ENCODE data around the gene MFNG. TPM values are rescaled to one million over a fixed set of nuclear protein-coding genes. Genes with fewer than 3 reads are reported as not detected.
A peak's percentile ranks its signal among the peaks of the same experiment; 100 is the strongest.

Gene MFNG
- polyA plus RNA-seq, 3 donors, result 8.5 to 12.4 (median 11.1) TPM

DNA sequence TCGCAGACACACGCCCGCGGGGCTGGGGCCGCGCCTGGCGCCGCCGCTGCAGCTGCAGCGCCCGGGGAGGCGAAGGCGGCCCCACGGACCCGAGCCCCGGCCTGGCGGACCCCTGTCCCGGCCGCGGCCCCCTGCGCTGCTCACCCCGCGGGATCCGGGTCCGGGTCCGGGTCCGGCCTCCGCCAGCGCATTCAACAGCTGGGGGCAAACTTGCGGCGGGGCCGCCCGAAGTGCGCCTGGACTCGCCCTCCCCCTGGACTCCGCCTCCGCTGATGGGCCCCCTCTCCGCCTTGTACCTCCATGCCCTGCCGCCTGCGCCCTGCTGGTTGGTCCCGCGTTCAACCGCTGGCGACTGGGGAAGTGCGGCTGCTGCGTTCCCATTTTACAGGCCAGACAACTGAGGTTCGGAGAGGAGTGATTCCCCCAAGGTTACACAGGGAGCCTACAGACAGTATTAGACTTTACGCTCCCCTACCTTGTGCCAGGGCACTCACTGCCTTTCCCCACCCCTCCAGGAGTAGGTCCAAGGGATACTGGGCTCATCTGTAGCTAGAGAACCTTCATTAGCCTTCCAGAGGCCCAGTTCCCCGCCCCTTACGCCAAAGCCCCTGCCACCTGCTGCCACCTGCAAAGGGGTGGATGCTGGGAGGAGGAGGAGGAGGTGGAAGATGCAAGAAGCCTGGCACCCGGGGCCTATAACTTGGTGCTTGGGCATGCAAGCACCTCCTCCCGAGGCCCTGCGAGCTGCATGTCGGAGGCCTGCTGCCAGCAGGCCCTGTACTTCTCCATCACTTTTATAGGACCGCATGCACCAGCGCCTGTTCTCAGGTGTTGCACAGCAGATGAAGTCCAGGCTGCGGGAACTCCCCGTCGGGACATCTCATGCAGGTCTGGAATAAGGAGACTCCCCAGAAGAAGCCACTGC is 58.2 kb downstream of the MFNG start:
- no peak for DNase-seq

DNA sequence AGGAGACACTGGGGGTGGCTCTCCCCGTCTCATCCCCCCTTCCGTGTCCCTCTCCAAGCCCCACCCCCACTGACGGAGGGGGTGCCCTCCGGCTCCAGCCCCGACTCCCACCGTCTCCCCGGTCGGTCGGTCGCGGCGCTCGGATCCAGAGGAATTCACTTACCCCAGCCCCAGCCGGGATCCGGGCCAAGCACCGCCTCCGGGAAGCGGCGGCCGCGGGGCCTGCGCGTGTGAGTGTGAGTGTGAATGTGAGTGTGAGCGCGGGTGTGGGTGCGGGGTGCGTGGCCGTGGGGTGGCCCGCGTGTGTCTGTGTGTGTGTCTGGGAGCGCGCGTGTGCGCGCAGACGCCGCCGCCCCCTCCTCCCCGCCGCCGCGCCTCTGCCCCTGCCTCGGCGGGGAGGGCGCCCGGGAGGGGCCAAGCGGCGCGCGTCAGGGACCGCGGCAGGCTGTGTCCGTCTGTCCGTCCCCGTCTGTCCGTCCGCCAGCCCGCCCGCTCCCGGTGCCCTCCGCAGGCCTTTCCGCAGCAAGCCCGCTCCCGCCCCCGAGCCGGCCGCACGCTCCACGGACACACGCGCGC is 59.0 kb downstream of the MFNG start, which contains the start of gene ELFN2:
Gene ELFN2, minus strand, starts transcription at position 345 of the 576 bp plus-strand sequence. CDS start 51,945 bp downstream, outside the sequence.
- DNase-seq, result peak; percentile 57

DNA sequence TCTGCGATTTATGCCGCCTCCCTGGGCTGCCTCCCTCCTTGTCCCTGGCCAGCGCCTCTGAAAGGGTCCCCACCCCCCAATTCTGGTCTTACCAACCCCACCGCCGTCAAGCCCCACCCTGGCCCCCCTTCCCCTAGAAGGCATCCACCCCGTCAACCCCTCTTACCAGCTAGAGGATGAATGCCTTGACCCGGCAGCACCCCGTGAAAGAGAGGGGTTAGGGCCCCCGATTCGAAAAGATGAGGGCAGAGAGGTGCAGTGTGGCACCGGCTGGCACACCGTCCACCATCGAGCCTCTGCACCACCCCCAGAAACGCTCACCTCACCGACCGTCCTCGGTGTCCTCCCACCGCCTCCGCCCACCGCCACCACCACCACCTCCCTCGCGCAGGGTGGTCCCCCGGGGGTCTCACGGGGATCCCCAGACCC is 59.5 kb downstream of the MFNG start:
- no peak for DNase-seq

DNA sequence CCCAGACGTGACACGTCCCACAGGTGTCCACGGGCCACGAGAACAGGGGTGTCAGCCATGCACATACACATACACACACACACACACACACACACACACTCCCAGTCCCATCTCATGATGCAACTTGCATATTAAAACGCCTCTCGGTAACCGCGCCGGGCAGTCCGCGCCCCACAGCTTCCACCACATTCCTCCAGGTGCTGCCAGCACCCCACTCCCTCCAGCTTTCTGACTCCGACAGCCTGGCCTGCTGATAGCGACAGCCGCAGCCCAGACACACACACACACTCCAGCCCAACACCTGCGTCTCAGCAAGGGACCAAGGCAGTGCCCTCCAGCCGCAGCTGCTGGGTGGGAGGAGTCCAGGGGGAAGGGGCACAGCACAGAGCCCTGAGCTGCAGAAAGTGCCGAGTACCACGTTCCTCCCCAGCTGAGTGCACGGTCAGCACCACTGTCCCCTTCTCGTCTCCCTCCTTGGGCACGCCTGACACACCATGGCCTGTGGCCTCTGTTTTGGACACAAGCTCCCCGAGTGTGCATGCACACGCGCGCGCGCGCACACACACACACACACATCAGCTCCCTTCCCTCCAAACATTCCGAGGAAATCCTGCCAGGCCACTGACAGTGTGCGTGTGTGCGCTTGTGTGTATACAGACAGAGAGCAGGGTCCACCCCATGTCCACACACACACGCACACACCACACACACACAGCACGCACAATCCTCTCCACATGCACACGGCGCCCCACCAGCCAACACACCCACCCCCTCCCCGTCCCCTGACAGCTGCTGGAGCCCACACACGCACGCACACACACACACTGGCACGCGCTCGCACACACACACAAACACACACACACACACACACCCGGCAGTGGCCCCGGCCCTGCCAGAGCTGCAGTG is 60.1 kb downstream of the MFNG start:
- DNase-seq, result no peak

DNA sequence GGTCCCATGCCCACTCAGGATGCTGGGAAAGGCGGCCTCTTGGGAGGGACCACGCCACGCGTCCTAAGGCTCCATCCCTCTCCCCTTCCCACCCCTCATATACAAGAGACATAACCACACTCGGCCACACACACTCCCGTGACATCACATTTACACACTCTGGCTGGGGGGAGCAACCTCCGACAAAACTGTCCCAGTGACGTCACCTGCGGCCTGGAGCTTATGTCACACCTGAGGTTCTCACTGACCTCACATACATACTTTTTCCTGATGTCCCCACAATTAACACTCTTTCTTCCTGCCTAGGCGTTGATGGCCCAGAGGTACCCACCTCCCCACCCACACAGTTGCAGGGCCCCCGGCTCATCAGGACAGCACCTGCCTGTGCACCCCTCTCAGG is 60.8 kb downstream of the MFNG start:
- DNase-seq, result no peak

DNA sequence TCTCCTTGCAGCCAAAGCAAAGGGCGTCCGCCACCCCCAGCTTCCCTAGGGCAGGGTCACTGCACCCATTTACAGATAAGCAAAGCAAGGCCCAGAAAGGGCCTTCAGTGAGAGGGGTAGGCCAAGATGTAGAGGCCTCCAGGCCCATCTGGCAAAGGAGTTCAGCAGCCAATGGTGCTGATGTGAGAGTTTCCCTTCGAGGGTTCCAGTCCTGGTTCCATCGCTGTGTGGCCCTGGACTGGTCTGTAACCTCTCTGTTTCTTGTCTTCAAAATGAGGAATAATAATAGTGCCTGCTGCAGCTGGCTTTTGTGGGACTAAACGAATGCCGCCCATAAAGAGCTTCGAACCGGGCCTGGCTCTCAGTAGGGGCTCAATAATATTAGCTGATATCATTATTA is 62.9 kb downstream of the MFNG start:
- no peak for DNase-seq

DNA sequence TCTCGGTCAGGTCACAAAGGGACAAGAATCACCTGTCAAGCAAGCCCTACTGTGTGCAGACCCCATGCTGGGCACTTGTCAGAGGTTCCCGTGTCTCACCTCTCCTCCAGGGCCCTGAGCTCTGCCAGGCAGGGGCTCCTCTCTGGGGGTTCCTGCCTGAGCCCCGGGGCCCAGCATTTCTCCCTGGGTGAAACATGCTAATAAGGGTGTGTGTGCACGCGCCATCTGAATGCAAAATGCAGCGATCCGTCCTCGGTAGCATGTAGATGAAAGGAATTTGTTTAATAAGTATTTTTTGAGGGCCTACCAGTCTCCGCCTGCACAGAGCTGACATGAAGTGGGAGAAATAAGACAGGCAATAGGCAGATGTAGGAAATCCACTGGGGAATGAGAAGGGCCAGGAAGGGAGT is 64.7 kb downstream of the MFNG start:
- no peak for DNase-seq

DNA sequence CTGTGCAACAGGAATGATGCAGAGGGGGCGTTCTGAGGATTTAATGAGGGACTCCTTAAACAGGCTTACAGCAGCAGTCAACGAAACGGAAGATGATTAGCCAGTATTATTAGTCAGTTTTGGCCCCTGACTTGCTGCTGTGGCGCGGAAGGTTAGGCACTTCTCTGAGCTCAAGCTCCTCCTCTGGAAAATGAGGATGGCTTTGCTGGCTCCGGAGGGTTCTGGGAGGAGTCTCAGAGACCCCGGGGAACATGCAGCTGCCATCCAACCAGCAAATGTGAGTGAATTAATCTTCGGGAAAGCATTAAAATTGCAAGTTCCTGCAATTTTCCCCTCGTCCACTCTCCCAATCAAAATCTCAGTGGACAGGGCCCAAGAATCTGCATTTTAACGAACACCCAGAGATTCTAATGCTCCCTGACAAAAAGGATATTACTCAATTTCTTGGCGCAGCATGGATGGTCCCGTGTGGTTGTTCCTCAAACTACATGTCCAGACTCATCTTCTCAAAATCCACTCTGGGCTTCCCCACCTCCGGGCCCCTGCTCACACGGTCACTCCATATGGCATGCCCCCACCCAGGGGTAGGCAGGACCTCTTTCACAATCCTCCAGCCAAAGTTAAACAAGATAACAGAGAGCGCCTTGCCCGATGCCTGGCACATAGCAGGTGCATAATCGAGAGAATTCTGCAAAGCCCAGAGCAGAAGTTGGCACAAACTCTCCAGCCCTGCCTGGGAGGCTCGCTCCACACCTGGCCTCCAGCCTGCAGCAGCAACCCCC is 65.3 kb downstream of the MFNG start:
- no peak for DNase-seq

DNA sequence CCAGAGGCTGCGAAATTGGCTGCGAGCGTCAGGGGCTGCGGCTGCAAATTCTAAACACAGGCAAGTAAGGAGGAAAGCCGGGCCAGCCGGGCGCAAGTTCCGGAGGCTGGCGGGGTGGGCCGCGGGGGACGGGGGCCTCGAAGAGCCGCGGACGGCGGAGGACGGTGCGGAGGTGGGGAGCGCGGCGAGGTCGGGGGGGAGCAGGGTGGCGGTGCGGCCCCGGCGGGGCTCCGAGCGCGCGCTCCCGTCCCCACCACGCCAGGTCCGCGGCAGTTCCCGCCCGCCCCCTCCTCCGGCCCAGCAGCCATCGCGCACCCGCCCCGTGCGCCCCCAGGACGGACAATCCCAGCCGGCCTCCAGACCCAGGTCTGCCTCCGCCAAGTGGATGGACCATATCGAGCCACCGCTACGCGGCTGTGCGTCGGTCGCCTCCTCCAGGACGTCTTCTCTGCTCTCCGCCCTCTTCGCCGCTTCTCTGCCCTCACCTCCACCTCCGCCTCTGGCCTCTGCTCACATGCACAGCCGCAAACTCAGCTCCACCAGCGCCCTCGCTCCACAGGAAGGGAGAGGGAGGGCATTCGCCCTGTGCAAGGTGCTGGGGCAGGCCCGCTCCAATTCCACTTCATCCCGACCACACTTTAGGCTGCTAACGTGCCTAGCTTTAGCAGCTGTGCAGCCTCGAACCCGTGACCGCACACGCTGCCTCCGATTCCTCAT is 66.1 kb downstream of the MFNG start:
- no peak for DNase-seq

DNA sequence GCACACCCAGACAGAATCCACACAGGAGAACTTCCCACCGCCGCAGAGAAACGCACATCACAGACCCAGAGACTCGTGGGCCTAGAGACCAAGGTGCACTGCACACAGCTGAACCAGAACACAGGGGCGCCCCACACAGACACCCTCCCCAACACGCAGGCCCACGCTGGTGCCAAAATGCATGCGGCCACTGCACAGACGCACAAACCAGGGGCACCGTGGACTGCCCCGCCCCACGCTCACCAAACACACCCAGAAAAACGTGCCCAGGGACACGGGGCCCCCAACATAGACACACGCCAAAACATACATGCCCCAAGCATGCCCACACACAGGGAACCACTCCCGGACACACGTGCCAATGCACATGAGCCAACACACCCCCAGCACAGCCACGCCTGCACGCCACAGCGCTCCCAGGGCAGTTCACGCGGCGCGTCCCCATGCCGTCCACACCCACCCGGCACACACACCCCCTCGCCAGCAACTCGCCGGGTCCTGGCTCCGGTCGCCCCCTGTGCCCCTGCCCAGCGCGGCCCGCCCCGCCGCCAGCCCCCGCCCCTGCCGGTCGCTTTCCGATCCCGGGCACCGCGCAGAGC is 66.7 kb downstream of the MFNG start:
- DNase-seq, result no peak

Other genes starting within 250 kb of the MFNG start
- 1 to 10 TPM; 5.5 to 7.5 (median 6.3) TPM for gene RAC2, start 242.1 kb downstream of the MFNG start, polyA plus RNA-seq (ENCODE audit: insufficient read length in 3 of 3)
- gene CYTH4, start 203.9 kb downstream of the MFNG start, polyA plus RNA-seq (ENCODE audit: insufficient read length in 3 of 3), result 1 to 10 TPM; 3.6 to 4.7 (median 4.5) TPM
- gene ELFN2, start 58.9 kb downstream of the MFNG start, polyA plus RNA-seq (ENCODE audit: insufficient read length in 3 of 3), result 1 to 10 TPM; 1.5 to 2.7 (median 1.6) TPM
- gene CARD10, start 33.0 kb upstream of the MFNG start, polyA plus RNA-seq (ENCODE audit: insufficient read length in 3 of 3), result 10 to 100 TPM; 23.4 to 29.4 (median 29.2) TPM
- 10 to 100 TPM; 45.0 to 59.7 (median 58.2) TPM for gene CDC42EP1, start 74.1 kb upstream of the MFNG start, polyA plus RNA-seq (ENCODE audit: insufficient read length in 3 of 3)
- 10 to 100 TPM; 31.0 to 39.0 (median 37.8) TPM for gene LGALS2, start 93.7 kb upstream of the MFNG start, polyA plus RNA-seq (ENCODE audit: insufficient read length in 3 of 3)
- gene GGA1, start 122.5 kb upstream of the MFNG start, polyA plus RNA-seq (ENCODE audit: insufficient read length in 3 of 3), result 10 to 100 TPM; 51.2 to 84.9 (median 79.6) TPM
- 10 to 100 TPM; 18.1 to 19.7 (median 19.5) TPM for gene SH3BP1, start 153.3 kb upstream of the MFNG start, polyA plus RNA-seq (ENCODE audit: insufficient read length in 3 of 3)
- 10 to 100 TPM; 14.5 to 19.8 (median 19.0) TPM for gene PDXP, start 172.3 kb upstream of the MFNG start, polyA plus RNA-seq (ENCODE audit: insufficient read length in 3 of 3)
- 100 to 1,000 TPM; 374 to 538 (median 428) TPM for gene LGALS1, start 189.3 kb upstream of the MFNG start, polyA plus RNA-seq (ENCODE audit: insufficient read length in 3 of 3)
- 10 to 100 TPM; 21.2 to 23.2 (median 22.4) TPM for gene NOL12, start 200.0 kb upstream of the MFNG start, polyA plus RNA-seq (ENCODE audit: insufficient read length in 3 of 3)
- gene TRIOBP, start 210.7 kb upstream of the MFNG start, polyA plus RNA-seq (ENCODE audit: insufficient read length in 3 of 3), result 10 to 100 TPM; 65.9 to 85.7 (median 77.1) TPM

Data from renal pelvis (tissue), 4 donors.